Mesothelial cell of epicardium (in vitro differentiated cells): ENCODE data around the gene HEATR1. TPM values are rescaled to one million over a fixed set of nuclear protein-coding genes. Genes with fewer than 3 reads are reported as not detected.

Experiments
- DNase-seq, 2 experiments: peaks; one replicate each; pipeline ENCODE4 v3.0.0; 2021; ENCODE audit warnings: low spot score in 2 of 2; ENCODE audit not compliant: unreplicated experiment in 2 of 2
- H3K27ac Mint-ChIP-seq: 2 replicates; pipeline ENCODE4 v1.8.0; 2021; ENCODE audit warnings: mixed read lengths
- H3K27me3 Mint-ChIP-seq: 2 replicates; pipeline ENCODE4 v1.8.0; 2021; ENCODE audit warnings: low read depth, mixed read lengths
- H3K36me3 Mint-ChIP-seq: 2 replicates; pipeline ENCODE4 v1.8.0; 2021; ENCODE audit warnings: mixed read lengths
- H3K4me1 Mint-ChIP-seq: 2 replicates; pipeline ENCODE4 v1.8.0; 2021; ENCODE audit warnings: mixed read lengths
- H3K4me3 Mint-ChIP-seq: 2 replicates; pipeline ENCODE4 v1.8.0; 2021; ENCODE audit warnings: mild to moderate bottlenecking, moderate library complexity, mixed read lengths
- H3K9me3 Mint-ChIP-seq: 2 replicates; pipeline ENCODE4 v1.8.0; 2021; ENCODE audit warnings: mixed read lengths
- total RNA-seq: library from RNA; stranded (reverse); gene quantifications from 3 replicates; pipeline ENCODE4 v1.2.1, GENCODE V29; 2021
- TF ChIP-seq, protein P1 (sequence below): fragments of 200-600 bp; sonication (generic); IDR thresholded peaks from one replicate; pipeline ENCODE4 v1.5.0; 2021; ENCODE audit warnings: antibody characterized with exemption; ENCODE audit not compliant: unreplicated experiment

The HEATR1 gene
- total RNA-seq, 1 donor from 2014 or later: 48.4 TPM

DNA sequence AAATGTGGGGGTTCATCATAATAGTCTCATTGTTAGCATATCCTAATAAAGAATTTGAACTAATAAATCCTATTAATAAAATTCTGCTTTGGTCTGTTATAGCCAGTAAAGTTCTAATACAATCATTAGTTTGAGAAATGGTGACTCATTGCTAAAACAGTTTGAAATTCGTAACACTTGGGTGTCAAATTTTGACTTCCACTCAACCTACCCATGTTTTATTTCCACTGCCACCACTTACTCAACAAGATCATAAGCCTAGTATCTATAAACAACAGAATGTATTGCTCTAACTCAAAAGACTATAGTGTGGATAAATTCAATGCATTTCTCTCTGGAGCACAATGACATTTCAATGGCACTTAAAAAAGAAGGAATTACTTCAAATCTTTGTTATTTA lies 51.4 kb downstream of the HEATR1 start:
- H3K9me3 Mint-ChIP-seq: no peaks in the 10 kb centered on the region
- TF ChIP-seq, protein P1, sequence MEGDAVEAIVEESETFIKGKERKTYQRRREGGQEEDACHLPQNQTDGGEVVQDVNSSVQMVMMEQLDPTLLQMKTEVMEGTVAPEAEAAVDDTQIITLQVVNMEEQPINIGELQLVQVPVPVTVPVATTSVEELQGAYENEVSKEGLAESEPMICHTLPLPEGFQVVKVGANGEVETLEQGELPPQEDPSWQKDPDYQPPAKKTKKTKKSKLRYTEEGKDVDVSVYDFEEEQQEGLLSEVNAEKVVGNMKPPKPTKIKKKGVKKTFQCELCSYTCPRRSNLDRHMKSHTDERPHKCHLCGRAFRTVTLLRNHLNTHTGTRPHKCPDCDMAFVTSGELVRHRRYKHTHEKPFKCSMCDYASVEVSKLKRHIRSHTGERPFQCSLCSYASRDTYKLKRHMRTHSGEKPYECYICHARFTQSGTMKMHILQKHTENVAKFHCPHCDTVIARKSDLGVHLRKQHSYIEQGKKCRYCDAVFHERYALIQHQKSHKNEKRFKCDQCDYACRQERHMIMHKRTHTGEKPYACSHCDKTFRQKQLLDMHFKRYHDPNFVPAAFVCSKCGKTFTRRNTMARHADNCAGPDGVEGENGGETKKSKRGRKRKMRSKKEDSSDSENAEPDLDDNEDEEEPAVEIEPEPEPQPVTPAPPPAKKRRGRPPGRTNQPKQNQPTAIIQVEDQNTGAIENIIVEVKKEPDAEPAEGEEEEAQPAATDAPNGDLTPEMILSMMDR: no peak
- no peaks in the 10 kb centered on the region for H3K27me3 Mint-ChIP-seq
- H3K27ac Mint-ChIP-seq: no peak overlapping the region
- DNase-seq: no peak
- H3K4me3 Mint-ChIP-seq: no peak overlapping the region
- no peaks in the 10 kb centered on the region for H3K4me1 Mint-ChIP-seq
- H3K36me3 Mint-ChIP-seq: peaks cover 63% of the 10 kb centered on the region

DNA sequence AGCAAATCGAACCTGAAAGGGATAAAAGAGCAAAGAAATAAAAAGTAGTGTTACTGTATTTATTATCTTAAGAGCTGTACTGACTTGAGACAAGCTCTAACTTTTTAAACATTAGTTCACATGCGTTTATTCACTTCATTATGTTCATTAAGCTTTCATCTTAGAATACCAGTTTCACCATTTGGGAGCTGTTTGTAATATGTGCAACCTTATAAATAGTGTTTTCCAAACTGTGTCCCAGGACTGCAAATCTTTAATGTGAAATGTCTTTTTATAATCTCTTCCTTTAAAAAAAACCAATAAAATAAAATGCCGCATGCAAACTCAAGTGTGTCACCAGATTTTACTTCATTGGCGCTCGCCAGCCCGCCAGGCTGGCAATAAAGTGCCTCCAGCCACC lies 52.2 kb downstream of the HEATR1 start:
- DNase-seq: no peak
- Mint-ChIP-seq H3K27ac (no peak overlapping the region), H3K4me1 (no peaks in the 10 kb centered on the region), H3K36me3 (peaks cover 65% of the 10 kb centered on the region), H3K27me3 (no peaks in the 10 kb centered on the region), H3K4me3 (no peak overlapping the region), H3K9me3 (no peaks in the 10 kb centered on the region)
- TF ChIP-seq, protein P1: no peak

- Mint-ChIP-seq H3K27me3 (no peaks in the 10 kb centered on the region), H3K9me3 (no peaks in the 10 kb centered on the region), H3K4me3 (no peak overlapping the region), H3K36me3 (peaks cover 63% of the 10 kb centered on the region), H3K4me1 (no peaks in the 10 kb centered on the region), H3K27ac (no peak overlapping the region)
- no peak for DNase-seq
- TF ChIP-seq, protein P1: no peak
Measured at GRCh38 chr1:236550961-236551851, 53.1 kb downstream of the HEATR1 start.

DNA sequence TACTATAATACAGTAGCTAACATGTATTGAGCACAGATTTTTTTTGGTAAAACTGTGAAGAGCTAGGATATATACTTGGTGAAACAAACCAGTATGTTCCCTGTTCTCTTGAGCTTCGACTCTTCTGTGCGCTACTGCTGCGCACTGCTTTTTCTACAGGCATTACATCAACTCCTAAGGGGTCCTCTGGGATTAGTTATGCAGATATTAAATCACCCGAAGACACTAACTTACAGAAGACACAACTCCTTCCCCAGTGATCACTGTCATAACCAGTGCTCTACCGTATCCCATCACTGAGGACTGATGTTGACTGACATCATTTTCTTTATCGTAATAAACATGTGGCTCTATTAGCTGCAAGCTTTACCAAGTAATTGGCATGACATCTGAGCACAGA lies 55.9 kb downstream of the HEATR1 start:
- no peak overlapping the region for H3K27ac Mint-ChIP-seq
- peaks cover 60% of the 10 kb centered on the region for H3K36me3 Mint-ChIP-seq
- H3K27me3 Mint-ChIP-seq: no peaks in the 10 kb centered on the region
- peaks cover 3% of the 10 kb centered on the region for H3K4me1 Mint-ChIP-seq
- no peaks in the 10 kb centered on the region for H3K9me3 Mint-ChIP-seq
- no peak for DNase-seq
- H3K4me3 Mint-ChIP-seq: no peak overlapping the region
- TF ChIP-seq, protein P1: no peak

GRCh38 chr1:236545621-236546169 lies 58.6 kb downstream of the HEATR1 start:
- H3K27ac Mint-ChIP-seq: no peak overlapping the region
- H3K4me1 Mint-ChIP-seq: peaks cover 3% of the 10 kb centered on the region
- TF ChIP-seq, protein P1: no peak
- H3K36me3 Mint-ChIP-seq: peaks cover 55% of the 10 kb centered on the region
- H3K4me3 Mint-ChIP-seq: no peak overlapping the region
- no peaks in the 10 kb centered on the region for H3K27me3 Mint-ChIP-seq
- H3K9me3 Mint-ChIP-seq: no peaks in the 10 kb centered on the region
- no peak for DNase-seq
